HG03439 (cell line): ENCODE measurements around the gene DNMBP.
"Not testable (repeated sequence)": the region's sequence is repeated elsewhere in the genome, so short reads cannot be mapped to it uniquely, and the experiment has no call there.

Experiments used
- ATAC-seq: cut with Tn5 transposase; IDR thresholded peaks from one replicate; pipeline ENCODE4 v1.9.1; 2021; ENCODE audit warnings: mild to moderate bottlenecking, moderate library complexity; ENCODE audit not compliant: unreplicated experiment

The DNMBP gene

DNA sequence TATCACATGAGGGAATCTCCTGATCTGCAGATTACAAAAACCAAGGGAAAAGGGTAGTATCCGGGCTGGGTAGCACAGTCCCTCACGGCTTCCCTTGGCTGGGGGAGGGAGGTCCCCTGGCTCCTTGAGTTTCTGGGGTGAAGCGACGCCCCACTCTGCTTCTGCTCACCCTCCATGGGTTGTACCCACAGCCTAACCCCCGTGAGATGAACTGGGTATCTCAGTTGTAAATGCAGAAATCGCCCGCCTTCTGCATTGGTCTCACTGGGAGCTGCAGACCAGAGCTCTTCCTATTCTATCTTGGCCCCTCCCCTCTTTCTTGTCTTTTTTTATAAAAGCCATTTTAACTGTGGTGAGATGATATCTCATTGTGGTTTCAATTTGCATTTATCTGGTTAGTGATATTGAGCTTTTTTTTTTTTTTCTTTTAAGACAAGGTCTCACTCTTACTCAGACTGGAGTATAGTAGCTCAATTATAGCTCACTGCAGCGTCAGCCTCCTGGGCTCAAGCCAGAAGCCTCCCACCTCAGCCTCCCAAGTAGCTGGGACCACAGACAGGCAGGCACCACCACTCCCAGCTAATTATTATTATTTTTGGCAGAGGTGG, 139.5 kb downstream of the DNMBP start:
- no peak for ATAC-seq

DNA sequence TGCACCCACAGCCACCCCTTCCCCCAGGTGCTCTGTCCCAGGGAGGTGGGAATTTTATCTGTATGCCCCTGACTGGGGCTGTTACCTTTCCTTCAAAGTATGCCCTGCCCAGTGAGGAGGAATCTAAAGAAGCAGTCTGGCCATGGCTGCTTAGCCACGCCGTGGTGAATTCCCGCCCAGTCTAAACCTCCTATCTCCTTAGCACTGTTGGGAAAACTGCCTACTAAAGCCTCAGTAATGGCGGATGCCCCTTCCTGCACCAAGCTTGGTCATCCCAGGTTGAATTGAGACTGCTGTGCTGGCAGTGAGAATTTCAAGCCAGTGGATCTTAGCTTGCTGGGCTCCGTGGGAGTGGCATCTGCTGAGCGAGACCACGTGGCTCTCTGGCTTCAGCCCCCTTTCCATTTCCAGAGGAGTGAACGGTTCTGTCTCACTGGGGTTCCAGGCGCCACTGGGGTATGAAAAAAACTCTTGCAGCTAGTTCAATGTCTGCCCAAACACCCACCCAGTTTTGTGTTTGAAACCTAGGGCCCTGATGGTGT, 140.1 kb downstream of the DNMBP start:
- no peak for ATAC-seq

GRCh38 chr10:99867250-99867649, 142.5 kb downstream of the DNMBP start:
- ATAC-seq, result not testable (repeated sequence)

- ATAC-seq, result not testable (repeated sequence)
These were observed 146.1 kb downstream of the DNMBP start for GRCh38 chr10:99863535-99864240.

- no peak for ATAC-seq
These were observed 149.3 kb downstream of the DNMBP start for GRCh38 chr10:99860466-99860865.

- no peak for ATAC-seq
These were observed 150.2 kb downstream of the DNMBP start for GRCh38 chr10:99859585-99859984.

GRCh38 chr10:99858849-99859248, 150.9 kb downstream of the DNMBP start:
- ATAC-seq, result no peak

DNA sequence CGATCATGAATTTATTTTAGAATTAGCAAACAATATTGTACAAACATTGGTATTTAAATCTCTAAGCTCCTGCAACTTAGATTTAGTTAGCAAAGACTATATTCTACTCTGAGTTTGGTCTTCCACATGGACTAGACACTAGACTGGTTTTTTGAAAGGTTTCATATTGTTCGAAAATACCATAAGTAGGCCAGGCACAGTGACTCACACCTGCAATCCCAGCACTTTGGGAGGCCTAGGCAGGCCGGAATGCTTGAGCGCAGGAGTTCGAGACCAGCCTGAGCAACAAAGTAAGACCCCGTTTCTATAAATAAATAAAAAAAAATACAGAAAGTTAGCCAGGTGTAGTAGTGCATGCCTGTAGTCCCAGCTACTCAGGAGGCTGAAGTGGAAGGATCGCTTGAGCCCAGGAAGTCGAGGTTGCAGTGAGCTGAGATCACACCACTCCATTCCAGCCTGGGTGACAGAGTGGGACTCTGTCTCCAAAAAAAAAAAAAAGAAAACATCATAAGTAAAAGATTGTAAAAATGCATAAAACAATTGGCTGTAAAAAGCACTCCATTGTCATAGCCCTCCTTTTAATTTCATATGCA, 154.2 kb downstream of the DNMBP start:
- ATAC-seq, result no peak

DNA sequence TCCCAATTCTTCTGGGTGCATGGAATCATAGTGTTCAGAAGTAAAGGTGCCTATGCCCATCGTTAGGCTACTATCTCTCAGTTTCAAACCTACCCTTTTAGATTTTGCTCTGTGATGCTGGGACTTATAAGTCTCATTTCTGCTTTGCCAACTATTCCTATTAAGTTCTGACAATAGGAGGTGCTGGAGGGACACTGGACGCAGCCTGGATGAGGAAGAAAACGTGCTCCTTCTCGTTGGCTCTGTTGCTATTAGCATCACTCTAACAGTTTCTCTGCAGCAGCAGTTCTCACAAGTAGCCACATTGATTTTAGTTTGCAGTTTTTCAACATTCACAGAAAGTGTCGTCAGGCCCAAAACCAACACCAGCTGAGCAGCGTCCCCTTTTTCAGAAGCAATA, 154.9 kb downstream of the DNMBP start:
- ATAC-seq, result no peak

DNA sequence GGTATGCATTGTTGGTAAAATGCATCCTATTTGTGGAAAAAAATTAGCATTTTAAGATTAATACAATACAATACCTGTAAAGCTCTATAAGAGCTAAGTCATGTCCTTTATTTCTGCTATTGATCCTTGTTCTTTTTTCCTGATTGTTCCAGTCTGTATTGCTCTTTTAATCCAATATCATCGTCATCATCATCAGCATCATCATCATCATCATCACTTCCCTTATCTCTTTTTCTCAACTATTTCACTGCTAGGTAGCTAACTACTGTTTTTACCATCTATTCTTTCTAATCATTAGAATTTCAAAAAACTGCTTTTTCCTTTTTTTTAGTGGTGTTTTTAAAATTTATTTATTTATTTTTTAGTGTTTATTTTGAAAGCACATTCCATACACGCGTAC, 156.1 kb downstream of the DNMBP start:
- no peak for ATAC-seq

DNA sequence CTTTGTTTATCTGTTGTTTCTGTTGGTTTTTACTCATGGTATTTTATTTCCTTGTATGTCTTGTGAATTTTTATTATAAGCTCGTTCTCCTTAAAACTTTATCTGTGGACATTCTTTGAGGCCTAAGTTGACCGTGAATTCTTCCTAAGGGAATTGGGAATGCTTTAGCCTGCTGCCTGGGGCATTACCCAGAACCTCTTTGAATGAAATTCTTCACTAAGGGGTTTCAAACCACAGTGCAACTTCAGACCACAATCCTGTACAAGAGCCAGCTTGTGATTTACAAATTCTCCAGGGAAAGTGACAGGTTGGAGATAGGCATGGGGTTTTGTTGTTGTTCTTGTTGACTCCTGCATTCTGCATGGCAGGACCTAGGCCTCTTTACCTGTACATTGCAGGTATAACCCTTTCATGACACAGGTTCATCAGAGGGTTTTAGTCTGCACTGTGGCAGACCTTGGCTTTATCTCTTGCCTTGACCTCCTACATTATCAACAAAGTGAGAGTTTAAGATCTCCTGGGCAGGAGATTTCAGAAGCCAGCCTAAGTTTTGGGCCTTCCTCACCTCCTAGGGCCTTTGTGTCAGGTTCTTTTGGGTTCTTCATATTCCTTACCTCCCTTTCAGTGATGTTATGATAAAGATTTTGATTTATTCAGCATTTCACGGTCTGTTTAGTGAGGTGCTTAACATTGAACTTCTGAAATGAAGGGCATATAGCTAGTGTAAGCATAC, 157.1 kb downstream of the DNMBP start:
- ATAC-seq, result no peak

GRCh38 chr10:99851825-99852224, 157.9 kb downstream of the DNMBP start:
- no peak for ATAC-seq

DNA sequence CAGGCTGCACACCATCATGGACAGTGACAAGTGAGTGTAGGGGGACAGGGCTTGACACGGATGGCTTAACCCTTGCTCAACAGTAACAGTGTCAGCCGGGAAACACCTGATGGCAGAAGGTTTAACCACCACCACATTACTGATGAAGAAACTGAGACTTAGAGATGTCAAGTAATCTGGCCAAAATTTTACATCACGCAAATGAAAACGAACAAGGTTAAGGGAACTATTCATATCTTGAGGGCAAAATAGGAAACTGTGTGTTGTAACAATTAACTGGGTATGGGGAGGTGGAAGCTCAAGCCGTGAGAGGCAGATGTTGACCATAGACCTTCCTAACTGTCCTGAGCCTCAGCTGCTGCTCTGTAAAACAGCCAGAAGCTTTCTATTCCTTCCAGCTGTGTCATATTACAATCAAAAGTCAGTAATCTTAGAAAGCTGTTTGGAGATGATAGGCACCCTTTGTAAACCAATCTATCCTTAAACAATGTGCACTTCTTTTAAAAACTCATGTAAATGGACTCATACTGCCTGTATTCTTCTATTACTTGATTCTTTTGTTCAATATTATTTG, 158.9 kb downstream of the DNMBP start:
- ATAC-seq, result no peak

DNA sequence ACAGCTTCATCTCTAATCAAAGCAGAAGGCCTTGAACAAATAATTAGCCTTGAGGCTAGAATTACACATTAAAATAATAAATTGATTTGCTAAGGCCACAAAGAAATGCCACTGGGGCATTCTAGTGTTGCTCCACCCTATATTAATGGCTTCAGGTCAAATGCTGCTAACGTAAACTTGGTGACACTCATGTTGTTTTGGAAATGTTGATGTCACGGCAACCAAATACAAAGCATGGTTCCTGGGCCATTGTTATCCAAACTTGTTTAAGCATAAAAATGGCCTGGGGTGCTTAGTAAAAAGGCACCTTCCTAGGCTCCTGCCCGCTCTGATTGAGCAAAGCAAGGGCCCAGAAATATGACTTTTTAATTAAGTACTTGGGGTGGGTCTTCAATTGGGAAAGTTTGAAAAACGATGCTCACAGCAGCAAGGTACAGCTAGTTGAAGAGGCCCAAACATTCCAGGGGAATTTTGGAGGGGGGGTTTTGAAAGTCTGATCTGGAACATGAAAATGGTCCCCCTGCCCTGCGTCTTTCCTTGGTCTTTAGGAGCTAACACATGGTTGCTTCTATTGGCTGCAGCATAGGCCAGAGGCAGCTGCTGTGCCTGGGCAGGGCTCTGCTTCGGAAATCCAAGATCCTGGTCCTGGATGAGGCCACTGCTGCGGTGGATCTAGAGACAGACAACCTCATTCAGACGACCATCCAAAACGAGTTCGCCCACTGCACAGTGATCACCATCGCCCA, 159.6 kb downstream of the DNMBP start:
- no peak for ATAC-seq

- no peak for ATAC-seq
These were observed 160.2 kb downstream of the DNMBP start for GRCh38 chr10:99849536-99849935.

- no peak for ATAC-seq
These were observed 160.7 kb downstream of the DNMBP start for GRCh38 chr10:99849057-99849456.

DNA sequence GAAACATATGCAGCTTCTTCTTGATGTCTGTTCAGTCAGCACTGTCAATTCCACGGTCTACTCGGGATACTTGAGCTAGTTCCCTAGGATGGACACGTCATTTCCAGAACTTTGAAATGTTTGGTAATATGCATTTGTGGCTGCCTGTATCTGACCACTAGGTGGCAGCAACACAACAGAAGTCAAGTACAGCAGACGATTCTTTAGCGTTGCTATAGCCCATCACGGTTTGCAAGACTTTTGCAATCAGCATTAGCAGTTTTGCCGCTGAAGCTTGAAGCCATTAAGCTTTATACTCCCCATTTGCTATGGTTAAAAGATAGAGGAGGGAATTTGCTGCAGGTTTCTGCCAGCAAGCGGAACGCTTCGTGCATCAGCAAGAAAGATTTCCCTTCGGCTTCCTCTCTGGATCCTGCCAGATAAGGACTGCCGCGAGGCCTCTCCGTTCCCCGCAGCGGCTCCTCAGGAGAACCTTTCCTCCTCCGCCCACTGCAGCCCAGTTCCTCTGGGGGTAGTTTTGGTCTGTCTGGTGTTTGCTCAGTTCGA, 163.8 kb downstream of the DNMBP start:
- ATAC-seq, result no peak

- no peak for ATAC-seq
These were observed 165.3 kb downstream of the DNMBP start for GRCh38 chr10:99844433-99844955.

- ATAC-seq, result no peak
These were observed 166.4 kb downstream of the DNMBP start for GRCh38 chr10:99843310-99843709.

DNA sequence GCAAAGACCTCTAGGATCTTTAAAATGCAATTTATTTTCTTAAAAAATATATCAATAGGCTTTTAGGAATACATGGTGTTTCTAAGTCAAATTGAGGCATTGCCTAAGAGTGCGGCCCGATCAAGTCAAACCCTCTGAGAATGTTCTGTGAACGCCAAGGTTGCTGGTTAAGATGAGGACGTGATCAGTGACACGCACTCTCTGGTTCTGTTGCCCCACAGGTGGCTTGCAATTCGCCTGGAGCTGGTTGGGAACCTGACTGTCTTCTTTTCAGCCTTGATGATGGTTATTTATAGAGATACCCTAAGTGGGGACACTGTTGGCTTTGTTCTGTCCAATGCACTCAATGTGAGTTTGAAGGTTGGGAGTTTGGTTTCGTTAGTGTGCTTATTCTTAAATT, 168.0 kb downstream of the DNMBP start:
- no peak for ATAC-seq
